ENCODE measurements around the gene ANAPC13.

ANAPC13 gene

GRCh38 chr3:134505485-134505884 lies 19.7 kb upstream of the ANAPC13 start:
- no peak overlapping the region for H2BK120ac ChIP-seq (ENCODE audit: low read depth, low read length)
- no peak overlapping the region for H4K91ac ChIP-seq (ENCODE audit: low read length)
- H3K18ac ChIP-seq (ENCODE audit: low read depth in 1 of 2, low read length in 2 of 2), result no peak overlapping the region
- no peak overlapping the region for H3K4ac ChIP-seq (ENCODE audit: low read depth in 1 of 2, low read length in 2 of 2)
- H3K9me3 ChIP-seq (ENCODE audit: control insufficient read depth, low read length), result peaks cover 17% of the 10 kb centered on the region
- no peak overlapping the region for H2BK15ac ChIP-seq (ENCODE audit: low read depth, poor library complexity, severe bottlenecking)
- peaks cover 20% of the 10 kb centered on the region for H3K79me1 ChIP-seq (replicated peaks; ENCODE audit: low read length, poor library complexity, severe bottlenecking)
- H3K14ac ChIP-seq (ENCODE audit: low read length in 2 of 2), result peak overlapping the region in 1 of 2 experiments; percentile 81
- H2BK12ac ChIP-seq (ENCODE audit: low read length in 2 of 2), result no peak overlapping the region
- no peak overlapping the region for H2AFZ ChIP-seq (ENCODE audit: low read depth, low read length)
- H2BK5ac ChIP-seq (ENCODE audit: low read depth, low read length, poor library complexity, severe bottlenecking), result no peak overlapping the region
- no peak overlapping the region for H4K8ac ChIP-seq (ENCODE audit: low read length)
- no peak overlapping the region for H3K9ac ChIP-seq (ENCODE audit: low read length)
- no peak overlapping the region for H3K4me2 ChIP-seq (ENCODE audit: low read length, poor library complexity, severe bottlenecking)
- WGBS, result 65% methylated on average over 3 of the region's 3 CpGs
- no peak for DNase-seq
- no peak overlapping the region for H3K27ac ChIP-seq (ENCODE audit: low read length, poor library complexity, severe bottlenecking)
- H3K4me3 ChIP-seq (ENCODE audit: insufficient read depth in 1 of 2, low read depth in 1 of 2, low read length in 2 of 2), result no peak overlapping the region
- H3K36me3 ChIP-seq (ENCODE audit: control insufficient read depth in 1 of 2, insufficient read depth in 2 of 2, low read depth in 1 of 2, low read length in 2 of 2), result peaks cover 6 to 32% of the 10 kb centered on the region in 2 experiments
- no peaks in the 10 kb centered on the region for H3K27me3 ChIP-seq (ENCODE audit: control insufficient read depth in 1 of 2, insufficient read depth in 1 of 2, low read length in 2 of 2)
- peaks cover 3% of the 10 kb centered on the region for H3K4me1 ChIP-seq (ENCODE audit: control insufficient read depth, insufficient read depth, low read depth, low read length)
- H3K23ac ChIP-seq (ENCODE audit: low read length in 2 of 2), result no peak overlapping the region
- H2AK5ac ChIP-seq (ENCODE audit: low read length, severe bottlenecking), result no peak overlapping the region

- Histone ChIP-seq H3K36me3 (ENCODE audit: control insufficient read depth in 1 of 2, insufficient read depth in 2 of 2, low read depth in 1 of 2, low read length in 2 of 2) (peaks cover 4 to 28% of the 10 kb centered on the region in 2 experiments), H2BK120ac (ENCODE audit: low read depth, low read length) (no peak overlapping the region), H3K9me3 (ENCODE audit: control insufficient read depth, low read length) (peaks cover 17% of the 10 kb centered on the region), H2BK15ac (ENCODE audit: low read depth, poor library complexity, severe bottlenecking) (no peak overlapping the region), H2BK12ac (ENCODE audit: low read length in 2 of 2) (no peak overlapping the region), H3K27me3 (ENCODE audit: control insufficient read depth in 1 of 2, insufficient read depth in 1 of 2, low read length in 2 of 2) (no peaks in the 10 kb centered on the region), H2BK5ac (ENCODE audit: low read depth, low read length, poor library complexity, severe bottlenecking) (no peak overlapping the region), H4K91ac (ENCODE audit: low read length) (no peak overlapping the region), H3K79me1 (replicated peaks; ENCODE audit: low read length, poor library complexity, severe bottlenecking) (peaks cover 17% of the 10 kb centered on the region), H3K27ac (ENCODE audit: low read length, poor library complexity, severe bottlenecking) (no peak overlapping the region), H3K4ac (ENCODE audit: low read depth in 1 of 2, low read length in 2 of 2) (no peak overlapping the region), H3K14ac (ENCODE audit: low read length in 2 of 2) (no peak overlapping the region), H2AK5ac (ENCODE audit: low read length, severe bottlenecking) (no peak overlapping the region), H2AFZ (ENCODE audit: low read depth, low read length) (no peak overlapping the region), H3K4me3 (ENCODE audit: insufficient read depth in 1 of 2, low read depth in 1 of 2, low read length in 2 of 2) (no peak overlapping the region), H3K4me2 (ENCODE audit: low read length, poor library complexity, severe bottlenecking) (no peak overlapping the region), H3K9ac (ENCODE audit: low read length) (no peak overlapping the region), H3K18ac (ENCODE audit: low read depth in 1 of 2, low read length in 2 of 2) (no peak overlapping the region), H3K4me1 (ENCODE audit: control insufficient read depth, insufficient read depth, low read depth, low read length) (peaks cover 3% of the 10 kb centered on the region), H4K8ac (ENCODE audit: low read length) (no peak overlapping the region), H3K23ac (ENCODE audit: low read length in 2 of 2) (no peak overlapping the region)
- WGBS, result 50% methylated on average over 2 of the region's 3 CpGs
- DNase-seq, result no peak
Observed at GRCh38 chr3:134504132-134504531, 18.3 kb upstream of the ANAPC13 start.

GRCh38 chr3:134503266-134503665 lies 17.5 kb upstream of the ANAPC13 start:
- no peak overlapping the region for H3K4me2 ChIP-seq (ENCODE audit: low read length, poor library complexity, severe bottlenecking)
- peaks cover 3% of the 10 kb centered on the region for H3K4me1 ChIP-seq (ENCODE audit: control insufficient read depth, insufficient read depth, low read depth, low read length)
- H3K9ac ChIP-seq (ENCODE audit: low read length), result no peak overlapping the region
- no peak overlapping the region for H3K18ac ChIP-seq (ENCODE audit: low read depth in 1 of 2, low read length in 2 of 2)
- H3K4me3 ChIP-seq (ENCODE audit: insufficient read depth in 1 of 2, low read depth in 1 of 2, low read length in 2 of 2), result no peak overlapping the region
- no peak for DNase-seq
- peaks cover 17% of the 10 kb centered on the region for H3K9me3 ChIP-seq (ENCODE audit: control insufficient read depth, low read length)
- H3K14ac ChIP-seq (ENCODE audit: low read length in 2 of 2), result no peak overlapping the region
- H2BK120ac ChIP-seq (ENCODE audit: low read depth, low read length), result no peak overlapping the region
- no peak overlapping the region for H2BK15ac ChIP-seq (ENCODE audit: low read depth, poor library complexity, severe bottlenecking)
- no peak overlapping the region for H3K23ac ChIP-seq (ENCODE audit: low read length in 2 of 2)
- no peak overlapping the region for H3K4ac ChIP-seq (ENCODE audit: low read depth in 1 of 2, low read length in 2 of 2)
- no peak overlapping the region for H2BK12ac ChIP-seq (ENCODE audit: low read length in 2 of 2)
- H3K27me3 ChIP-seq (ENCODE audit: control insufficient read depth in 1 of 2, insufficient read depth in 1 of 2, low read length in 2 of 2), result no peaks in the 10 kb centered on the region
- H4K91ac ChIP-seq (ENCODE audit: low read length), result no peak overlapping the region
- H2AK5ac ChIP-seq (ENCODE audit: low read length, severe bottlenecking), result no peak overlapping the region
- H3K36me3 ChIP-seq (ENCODE audit: control insufficient read depth in 1 of 2, insufficient read depth in 2 of 2, low read depth in 1 of 2, low read length in 2 of 2), result peaks cover 4 to 24% of the 10 kb centered on the region in 2 experiments
- peaks cover 18% of the 10 kb centered on the region for H3K79me1 ChIP-seq (replicated peaks; ENCODE audit: low read length, poor library complexity, severe bottlenecking)
- no CpG with 5 or more reads among the region's 1 CpG for WGBS
- H3K27ac ChIP-seq (ENCODE audit: low read length, poor library complexity, severe bottlenecking), result no peak overlapping the region
- H2AFZ ChIP-seq (ENCODE audit: low read depth, low read length), result no peak overlapping the region
- H2BK5ac ChIP-seq (ENCODE audit: low read depth, low read length, poor library complexity, severe bottlenecking), result no peak overlapping the region
- H4K8ac ChIP-seq (ENCODE audit: low read length), result no peak overlapping the region

- H3K4me2 ChIP-seq (ENCODE audit: low read length, poor library complexity, severe bottlenecking), result no peak overlapping the region
- no peak overlapping the region for H2BK15ac ChIP-seq (ENCODE audit: low read depth, poor library complexity, severe bottlenecking)
- peaks cover 6% of the 10 kb centered on the region for H3K9me3 ChIP-seq (ENCODE audit: control insufficient read depth, low read length)
- H3K36me3 ChIP-seq (ENCODE audit: control insufficient read depth in 1 of 2, insufficient read depth in 2 of 2, low read depth in 1 of 2, low read length in 2 of 2), result peaks cover 0 to 18% of the 10 kb centered on the region in 2 experiments
- H3K4me1 ChIP-seq (ENCODE audit: control insufficient read depth, insufficient read depth, low read depth, low read length), result no peaks in the 10 kb centered on the region
- no peak overlapping the region for H4K8ac ChIP-seq (ENCODE audit: low read length)
- H4K91ac ChIP-seq (ENCODE audit: low read length), result no peak overlapping the region
- no peaks in the 10 kb centered on the region for H3K27me3 ChIP-seq (ENCODE audit: control insufficient read depth in 1 of 2, insufficient read depth in 1 of 2, low read length in 2 of 2)
- H2AK5ac ChIP-seq (ENCODE audit: low read length, severe bottlenecking), result no peak overlapping the region
- H3K14ac ChIP-seq (ENCODE audit: low read length in 2 of 2), result no peak overlapping the region
- H2BK5ac ChIP-seq (ENCODE audit: low read depth, low read length, poor library complexity, severe bottlenecking), result no peak overlapping the region
- H2BK12ac ChIP-seq (ENCODE audit: low read length in 2 of 2), result no peak overlapping the region
- no peak overlapping the region for H3K27ac ChIP-seq (ENCODE audit: low read length, poor library complexity, severe bottlenecking)
- no peak overlapping the region for H2AFZ ChIP-seq (ENCODE audit: low read depth, low read length)
- H3K9ac ChIP-seq (ENCODE audit: low read length), result no peak overlapping the region
- DNase-seq, result no peak
- 38% methylated on average over 2 of the region's 3 CpGs for WGBS
- H3K79me1 ChIP-seq (replicated peaks; ENCODE audit: low read length, poor library complexity, severe bottlenecking), result peaks cover 11% of the 10 kb centered on the region
- H3K18ac ChIP-seq (ENCODE audit: low read depth in 1 of 2, low read length in 2 of 2), result no peak overlapping the region
- H3K4ac ChIP-seq (ENCODE audit: low read depth in 1 of 2, low read length in 2 of 2), result no peak overlapping the region
- H3K4me3 ChIP-seq (ENCODE audit: insufficient read depth in 1 of 2, low read depth in 1 of 2, low read length in 2 of 2), result no peak overlapping the region
- no peak overlapping the region for H3K23ac ChIP-seq (ENCODE audit: low read length in 2 of 2)
- H2BK120ac ChIP-seq (ENCODE audit: low read depth, low read length), result no peak overlapping the region
Observed at GRCh38 chr3:134496471-134497071, 10.8 kb upstream of the ANAPC13 start.
